NCI-H2196 treated with DMSO at 0.1 percent for 48 hours (cell line): ENCODE results near the gene EEF1AKMT2.
"Not testable (repeated sequence)": the region's sequence is repeated elsewhere in the genome, so short reads cannot be mapped to it uniquely, and the experiment has no call there.

Source experiments
- DNase-seq: peaks from one replicate; lab custom pipeline; 2025; ENCODE audit not compliant: unreplicated experiment; lab: John Stamatoyannopoulos, UW

The EEF1AKMT2 gene

DNA sequence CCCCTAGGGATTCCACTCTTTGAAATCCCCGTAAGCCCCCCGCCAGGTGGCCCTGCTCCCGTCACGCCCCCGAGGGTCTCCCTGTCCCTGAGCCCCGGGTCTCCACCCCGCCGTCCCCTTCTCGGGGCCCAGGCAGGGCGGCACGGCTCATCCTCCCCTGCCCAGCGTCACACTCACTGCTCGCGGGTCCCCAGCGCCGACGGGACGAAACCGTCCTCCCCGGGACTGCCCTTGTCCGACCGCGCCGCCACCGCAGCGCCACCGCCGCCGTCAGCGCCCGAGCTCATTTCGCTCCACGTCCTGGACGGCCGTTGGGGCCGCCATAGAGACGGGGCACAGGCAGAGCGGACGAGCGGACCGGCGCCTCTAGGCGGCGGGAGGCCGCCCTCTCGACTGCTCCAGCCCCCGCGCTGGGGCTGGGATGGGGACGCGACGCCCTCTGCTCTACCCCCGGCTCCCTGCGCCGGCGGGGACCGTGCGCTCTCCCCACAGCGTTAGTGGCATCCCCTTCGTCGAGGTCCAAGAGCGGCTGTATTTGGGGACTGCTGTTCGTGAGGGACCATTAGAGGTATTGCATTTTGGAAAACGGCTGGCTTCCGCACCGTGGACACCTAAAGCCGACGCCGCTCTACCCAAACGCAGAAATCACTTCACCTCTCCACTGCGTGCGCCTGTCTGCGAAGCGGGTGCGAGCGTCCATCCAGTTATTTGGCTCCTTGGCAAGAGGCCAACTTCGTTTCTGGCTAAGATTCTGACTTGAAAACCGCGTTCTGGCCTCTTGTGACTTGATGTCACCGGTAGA, at the start of gene EEF1AKMT2:
EEF1AKMT2 (minus strand) TSS at position 341 of the 802 bp plus-strand sequence; CDS start at position 287, 54 bp downstream.
- peak; percentile 33 for DNase-seq

GRCh38 chr10:124837687-124838086, 46.0 kb upstream of the EEF1AKMT2 start:
- no peak for DNase-seq

GRCh38 chr10:124831116-124831515, 39.4 kb upstream of the EEF1AKMT2 start:
- DNase-seq, result no peak

GRCh38 chr10:124830445-124830844, 38.8 kb upstream of the EEF1AKMT2 start:
- no peak for DNase-seq

DNA sequence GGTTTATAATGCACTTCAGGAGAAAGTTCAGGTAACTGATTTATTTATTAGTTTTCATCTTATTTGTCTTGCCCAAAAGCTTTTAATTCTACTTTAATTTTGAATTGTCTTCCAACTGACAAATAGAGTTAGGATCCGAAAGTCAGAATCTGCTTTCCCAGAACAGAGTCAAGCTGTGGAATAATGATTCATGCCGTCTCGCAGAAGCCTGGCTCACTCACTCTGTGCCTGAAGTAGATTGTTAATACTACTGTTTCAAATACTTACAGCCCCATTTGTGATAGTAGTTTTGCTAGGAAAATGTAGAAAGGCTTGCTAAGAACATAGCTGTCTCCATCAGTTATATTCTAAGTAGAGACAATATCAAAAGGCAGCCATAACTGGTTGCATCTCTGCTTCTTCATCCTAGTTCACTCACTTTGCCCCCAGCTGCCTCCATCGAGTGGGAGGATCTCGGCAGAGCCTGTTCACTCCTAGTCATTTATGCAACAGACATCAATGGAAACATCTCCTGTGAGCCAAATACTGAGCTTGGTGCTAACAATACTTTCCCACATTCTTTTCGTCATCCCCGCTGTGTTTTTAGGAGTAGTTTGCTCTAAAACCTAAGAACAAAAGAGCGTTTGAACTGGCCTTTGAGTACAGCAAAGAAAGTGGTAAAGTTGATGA, 37.9 kb upstream of the EEF1AKMT2 start:
- DNase-seq, result no peak

- DNase-seq, result no peak
Observed at GRCh38 chr10:124827474-124827873, 35.8 kb upstream of the EEF1AKMT2 start.

DNA sequence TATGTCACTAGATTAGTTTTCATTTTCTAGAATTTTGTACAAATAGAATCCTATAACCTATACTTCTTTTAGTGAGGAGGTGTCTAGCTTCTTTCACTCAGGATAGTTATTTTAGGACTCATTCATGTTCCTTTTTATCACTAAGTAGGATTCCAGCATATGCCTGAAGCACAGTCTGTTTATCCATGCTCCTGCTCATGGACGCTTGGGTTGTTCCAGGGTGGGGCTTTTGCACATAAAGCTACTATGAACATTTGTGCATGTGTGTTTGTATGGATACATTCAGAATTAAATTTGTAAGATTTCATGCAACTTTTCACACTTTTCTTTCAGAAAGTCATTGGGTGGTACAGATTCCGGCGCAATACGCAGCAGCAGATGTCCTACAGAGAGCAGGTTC, 34.6 kb upstream of the EEF1AKMT2 start:
- no peak for DNase-seq

DNA sequence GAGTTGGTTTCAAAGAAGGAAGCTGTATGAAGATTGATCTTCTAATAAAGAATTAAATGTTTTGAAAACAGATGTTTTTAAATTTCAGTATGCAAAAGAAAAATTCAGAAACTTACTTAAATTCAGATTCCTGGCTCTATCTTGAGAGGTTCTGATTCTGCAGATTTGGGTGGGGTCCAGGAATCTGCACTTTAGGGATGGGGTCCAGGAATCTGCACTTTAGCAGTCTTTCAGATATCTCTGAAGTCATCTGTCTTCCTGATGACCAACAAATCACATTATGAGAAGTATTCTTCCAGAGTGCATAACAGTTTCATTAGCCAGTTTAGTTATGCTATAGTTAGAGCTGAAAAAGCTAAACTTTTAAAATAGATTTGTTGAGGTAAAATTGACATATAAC, 34.0 kb upstream of the EEF1AKMT2 start:
- DNase-seq, result no peak

DNA sequence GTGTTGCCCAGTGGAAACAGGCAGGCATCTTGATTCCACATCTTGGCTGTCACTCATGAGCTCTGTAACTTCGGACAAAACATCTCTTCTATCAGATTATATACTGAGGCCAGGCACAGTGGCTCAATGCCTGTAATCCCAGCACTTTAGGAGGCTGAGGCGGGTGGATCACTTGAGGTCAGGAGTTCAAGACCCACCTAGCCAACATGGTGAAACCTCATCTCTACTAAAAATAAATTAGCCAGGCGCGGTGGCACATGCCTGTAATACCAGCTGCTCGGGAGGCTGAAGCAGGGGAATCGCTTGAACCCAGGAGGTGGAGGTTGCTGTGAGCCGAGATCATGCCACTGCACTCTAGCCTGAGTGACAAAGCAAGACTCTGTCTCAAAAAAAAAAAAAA, 33.2 kb upstream of the EEF1AKMT2 start:
- not testable (repeated sequence) for DNase-seq

DNA sequence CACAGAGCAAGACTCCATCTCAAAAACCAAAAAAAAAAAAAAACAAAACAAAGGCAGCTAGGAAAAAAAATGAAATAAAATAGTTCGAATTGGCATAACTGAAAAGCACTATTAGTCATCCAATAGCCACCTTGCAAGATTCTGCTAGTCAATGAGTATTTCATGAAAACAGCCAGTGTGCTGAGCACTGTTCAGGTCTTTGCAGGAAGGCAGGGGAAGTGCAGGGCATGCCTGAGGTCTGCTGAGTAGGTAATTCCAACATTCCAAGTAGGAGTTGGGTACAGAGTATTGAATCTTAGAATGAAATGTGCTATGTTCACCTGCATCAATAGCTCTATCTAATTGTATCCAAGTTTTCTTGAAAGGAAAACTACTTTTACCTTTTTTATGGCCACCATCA, 32.8 kb upstream of the EEF1AKMT2 start:
- no peak for DNase-seq

DNA sequence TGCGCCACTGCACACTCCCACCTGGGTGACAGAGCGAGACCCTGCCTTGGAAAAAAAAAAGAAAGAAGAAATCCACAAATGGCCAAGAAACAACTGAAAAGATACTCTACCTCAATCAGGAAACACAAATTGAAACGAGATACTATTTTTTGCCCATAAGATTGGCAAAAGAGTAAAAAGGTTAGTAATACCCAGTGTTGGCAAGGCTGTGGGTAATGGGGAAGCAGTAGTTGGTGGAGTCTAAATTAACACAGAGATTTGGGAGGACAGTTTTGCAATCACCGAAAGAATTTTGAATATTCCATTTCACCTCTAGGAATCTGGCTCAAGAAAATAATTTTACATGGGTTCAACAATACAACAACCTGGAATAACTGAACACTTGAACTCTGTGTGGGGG, 29.8 kb upstream of the EEF1AKMT2 start:
- no peak for DNase-seq

GRCh38 chr10:124820121-124820520, 28.4 kb upstream of the EEF1AKMT2 start:
- DNase-seq, result no peak

GRCh38 chr10:124802313-124802675, 10.6 kb upstream of the EEF1AKMT2 start:
- no peak for DNase-seq

- no peak for DNase-seq
Observed at GRCh38 chr10:124799211-124799610, 7.5 kb upstream of the EEF1AKMT2 start.

DNA sequence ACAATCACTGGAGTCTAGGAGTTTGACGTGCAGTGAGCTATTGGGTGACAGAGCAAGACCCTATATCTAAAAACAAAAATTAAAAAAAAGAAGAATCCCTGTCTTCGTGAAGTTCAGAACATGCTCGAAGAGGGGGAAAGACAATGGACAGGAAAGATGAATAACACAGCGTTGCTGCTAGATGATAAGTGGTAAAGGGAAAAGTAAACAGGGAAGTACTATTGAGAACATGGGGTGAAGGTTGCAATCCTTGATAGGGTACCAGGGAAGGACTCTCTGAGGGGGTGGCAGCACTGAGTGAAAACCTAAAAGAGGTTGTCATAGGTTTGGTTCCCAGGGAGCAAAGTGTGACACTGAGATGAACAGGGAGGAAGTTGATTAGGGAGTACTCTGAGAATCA, 7.1 kb upstream of the EEF1AKMT2 start:
- DNase-seq, result no peak

- DNase-seq, result no peak
Observed at GRCh38 chr10:124798364-124798763, 6.7 kb upstream of the EEF1AKMT2 start.

DNA sequence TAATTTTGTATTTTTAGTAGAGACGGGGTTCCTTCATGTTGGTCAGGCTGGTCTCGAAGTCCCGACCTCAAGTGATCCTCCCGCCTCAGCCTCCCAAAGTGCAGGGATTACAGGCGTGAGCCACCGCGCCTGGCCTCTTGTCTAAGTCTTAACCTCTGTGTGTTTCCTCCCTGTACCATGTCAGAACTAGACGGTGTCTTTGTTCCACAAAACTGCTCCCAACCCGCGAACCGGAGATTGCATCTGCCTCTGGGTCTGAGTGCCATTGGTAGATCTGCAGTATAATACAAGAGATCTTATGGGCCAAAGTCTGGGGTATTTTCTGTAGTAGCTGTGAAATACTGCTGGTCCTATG, 1.3 kb upstream of the EEF1AKMT2 start:
- DNase-seq, result no peak

GRCh38 chr10:124782900-124783299, 8.8 kb downstream of the EEF1AKMT2 start:
- DNase-seq, result not testable (repeated sequence)

DNA sequence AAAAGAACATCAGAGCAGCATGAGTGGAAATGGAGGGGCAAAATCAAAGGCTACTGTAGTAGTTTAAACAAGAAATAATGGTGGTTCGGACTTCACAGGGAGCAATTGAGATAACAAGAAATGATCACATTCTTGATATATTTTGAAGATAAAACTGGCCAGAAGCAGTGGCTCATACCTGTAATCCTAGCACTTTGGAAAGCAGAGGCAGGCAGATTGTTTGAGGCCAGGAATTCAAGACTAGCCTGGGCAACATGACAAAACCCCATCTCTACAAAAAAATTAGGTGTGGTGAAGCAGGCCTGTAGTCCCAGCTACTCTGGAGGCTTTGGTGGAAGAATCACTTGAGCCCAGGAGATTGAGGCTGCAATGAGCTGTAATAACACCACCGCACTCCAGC, 22.9 kb downstream of the EEF1AKMT2 start:
- DNase-seq, result no peak

GRCh38 chr10:124765256-124765655, 26.4 kb downstream of the EEF1AKMT2 start:
- DNase-seq, result no peak

GRCh38 chr10:124763267-124763666, 28.4 kb downstream of the EEF1AKMT2 start:
- no peak for DNase-seq

- no peak for DNase-seq
Observed at GRCh38 chr10:124762281-124762680, 29.4 kb downstream of the EEF1AKMT2 start.
